HepG2 (cell line): ENCODE measurements around the gene SMARCB1. TPM values are rescaled to one million over a fixed set of nuclear protein-coding genes. Genes with fewer than 3 reads are reported as not detected.

Source experiments
- ATAC-seq: fragments of 200-7000 bp; cut with Tn5 transposase; 3 replicates; pipeline ENCODE4 v1.9.1; 2020; ENCODE audit warnings: mild to moderate bottlenecking, moderate library complexity
- BruUV-seq: library from RNA; stranded (reverse); fragments of 400-500 nt; replicated peaks from 2 replicates; lab custom pipeline; 2021; lab: Mats Ljungman, UMichigan
- CTCF ChIA-PET: fragments of 300-600 bp; formaldehyde crosslinking; extraction: SDS; loops from one replicate; lab custom pipeline; 2021; ENCODE audit warnings: low total read pairs, inconsistent platforms, low intra/inter-chr PET ratio; lab: Yijun Ruan, JAX
- POLR2A ChIA-PET: fragments of 350-600 bp; sonication (Branson Sonifier 250); formaldehyde crosslinking; loops from one replicate; lab custom pipeline; 2020; ENCODE audit warnings: antibody characterized with exemption, inconsistent platforms; lab: Yijun Ruan, JAX
- DNase-seq: peaks from one replicate; pipeline ENCODE4 v3.0.0-alpha.2; 2015; ENCODE audit warnings: low spot score
- FAIRE-seq: peaks from 3 replicates; lab custom pipeline; 2011; peaks lifted over from hg19 to GRCh38; lab: Jason Lieb, UNC
- H2AFZ ChIP-seq: one replicate; pipeline ENCODE4 v1.6.1; 2011; ENCODE audit warnings: low read length, inconsistent platforms
- H3K27ac ChIP-seq: fragments of 300-600 bp; 3 replicates; pipeline ENCODE4 v1.8.0; 2011; ENCODE audit warnings: mixed run types, mild to moderate bottlenecking, mixed read lengths, low read length, inconsistent platforms; ENCODE audit not compliant: insufficient read depth; ENCODE audit errors: extremely low read length
- H3K27me3 ChIP-seq, 2 experiments: fragments of 200-600 bp in 1 of 2; 2 replicates in 1 of 2; 3 replicates in 1 of 2; pipeline versions ENCODE4 v1.6.0 to v1.8.0; 2011; ENCODE audit warnings: low read length in 2 of 2, mild to moderate bottlenecking in 2 of 2, moderate library complexity in 2 of 2, inconsistent platforms in 1 of 2; ENCODE audit not compliant: insufficient read depth in 2 of 2, control insufficient read depth in 1 of 2
- H3K36me3 ChIP-seq, 2 experiments: fragments of 200-600 bp in 1 of 2; replicated peaks in 1 of 2; 2 replicates in 1 of 2; 3 replicates in 1 of 2; pipeline versions ENCODE4 v1.5.1 to v1.8.0; 2011; ENCODE audit warnings: low read length in 2 of 2, inconsistent platforms in 1 of 2; ENCODE audit not compliant: insufficient read depth in 2 of 2, control insufficient read depth in 1 of 2
- H3K4me1 ChIP-seq: 2 replicates; pipeline ENCODE4 v1.5.1; 2012; ENCODE audit warnings: low read length, inconsistent platforms; ENCODE audit not compliant: insufficient read depth
- H3K4me2 ChIP-seq: 2 replicates; pipeline ENCODE4 v1.6.0; 2011; ENCODE audit warnings: low read depth, low read length, inconsistent platforms
- H3K4me3 ChIP-seq, 3 experiments: fragments of 200-600 bp in 1 of 3; sonication (generic), shearing (Covaris generic) in 1 of 3; replicated peaks in 1 of 3; 2 replicates each; pipeline ENCODE4 v1.5.1; 2011 to 2016; ENCODE audit warnings: low read length in 3 of 3, inconsistent platforms in 2 of 3, low read depth in 2 of 3, mild to moderate bottlenecking in 2 of 3, control low read depth in 1 of 3, mixed read lengths in 1 of 3; ENCODE audit not compliant: insufficient read depth in 1 of 3
- H3K79me2 ChIP-seq: one replicate; pipeline ENCODE4 v1.6.1; 2011; ENCODE audit warnings: low read length, inconsistent platforms; ENCODE audit not compliant: insufficient read depth
- H3K9ac ChIP-seq: 2 replicates; pipeline ENCODE4 v1.6.0; 2011; ENCODE audit warnings: mild to moderate bottlenecking, low read depth, low read length, inconsistent platforms; ENCODE audit not compliant: insufficient read depth
- H3K9me3 ChIP-seq: 2 replicates; pipeline ENCODE4 v1.5.1; 2012; ENCODE audit warnings: mild to moderate bottlenecking, low read length
- H4K20me1 ChIP-seq: 2 replicates; pipeline ENCODE4 v1.6.0; 2011; ENCODE audit warnings: inconsistent platforms, mild to moderate bottlenecking, low read length, moderate library complexity; ENCODE audit not compliant: insufficient read depth
- IKZF4 ChIP-seq: sonication (generic); formaldehyde crosslinking; IDR thresholded peaks from 2 replicates; pipeline ENCODE4 v1.5.1; 2020; ENCODE audit warnings: borderline replicate concordance, mild to moderate bottlenecking, low read depth, missing genetic modification reagents; ENCODE audit errors: not compliant biosample characterization
- RCOR2 ChIP-seq: IDR thresholded peaks from 2 replicates; pipeline ENCODE4 v1.6.1; 2016; ENCODE audit warnings: missing biosample characterization, missing genetic modification reagents
- SRY ChIP-seq: sonication (generic); formaldehyde crosslinking; IDR thresholded peaks from 2 replicates; pipeline ENCODE4 v1.8.0; 2022; ENCODE audit warnings: mild to moderate bottlenecking, missing genetic modification reagents
- U2AF1 ChIP-seq: fragments of 200-400 bp; formaldehyde crosslinking; optimal IDR thresholded peaks from 2 replicates; pipeline ENCODE3; 2017; ENCODE audit warnings: mild to moderate bottlenecking, low read depth, low read length
- YEATS4 ChIP-seq: sonication (generic); formaldehyde crosslinking; IDR thresholded peaks from 2 replicates; pipeline ENCODE4 v1.4.0; 2020; ENCODE audit warnings: missing genetic modification reagents, borderline replicate concordance
- ZKSCAN8 ChIP-seq: IDR thresholded peaks from 2 replicates; pipeline ENCODE4 v1.6.1; 2016; ENCODE audit warnings: borderline replicate concordance, missing genetic modification reagents, missing compliant biosample characterization
- ZNF101 ChIP-seq: sonication (generic); formaldehyde crosslinking; IDR thresholded peaks from 2 replicates; pipeline ENCODE4 v1.4.0; 2020; ENCODE audit warnings: mild to moderate bottlenecking, low read depth, missing genetic modification reagents, borderline replicate concordance
- ZNF12 ChIP-seq: sonication (generic); formaldehyde crosslinking; IDR thresholded peaks from 2 replicates; pipeline ENCODE4 v1.5.0; 2020; ENCODE audit warnings: missing genetic modification reagents
- ZNF235 ChIP-seq: sonication (generic); formaldehyde crosslinking; IDR thresholded peaks from 2 replicates; pipeline ENCODE4 v1.8.1; 2023; ENCODE audit warnings: mild to moderate bottlenecking, missing genetic modification reagents, borderline replicate concordance
- ZNF33A ChIP-seq: sonication (generic); formaldehyde crosslinking; IDR thresholded peaks from 2 replicates; pipeline ENCODE4 v1.5.1; 2020; ENCODE audit warnings: missing genetic modification reagents, mild to moderate bottlenecking, moderate library complexity, borderline replicate concordance
- ZNF350 ChIP-seq: sonication (generic); formaldehyde crosslinking; IDR thresholded peaks from 2 replicates; pipeline ENCODE4 v1.4.0; 2020; ENCODE audit warnings: mild to moderate bottlenecking, low read depth, missing genetic modification reagents, borderline replicate concordance
- ZNF652 ChIP-seq: IDR thresholded peaks from 2 replicates; pipeline ENCODE4 v1.6.1; 2016; ENCODE audit warnings: low read depth, borderline replicate concordance
- WGBS: methylation state at CpG from one replicate; pipeline ENCODE4 v1.1.6; 2017; ENCODE audit warnings: low lambda C conversion rate; 5-methylcytosine and 5-hydroxymethylcytosine counted together
- in situ Hi-C: cut with HindIII; loops from 2 replicates; pipeline ENCODE4 v1.10.0; 2017; ENCODE audit warnings: low pct_unique_long_range_greater_than_20kb; ENCODE audit not compliant: extremely low pct_ligation_motif_present
- intact Hi-C: fragments of 100-400 bp; cut with micrococcal nuclease; formaldehyde crosslinking; loops from one replicate; pipeline ENCODE4 v1.10.0; 2022; ENCODE audit not compliant: unreplicated experiment
- polyA plus RNA-seq, 8 experiments: library from polyadenylated mRNA; depleted of rRNA in 3 of 8; stranded (reverse) in 7 of 8; unstranded in 1 of 8; fragments of >200 nt; fragmentation: Illumina TruSeq in 4 of 8; extraction: Trizol in 4 of 8; gene quantifications; 2 replicates each; pipeline versions ENCODE4 v1.2.1 to v1.2.3, GENCODE V29; 2011 to 2016; ENCODE audit warnings: low read depth in 4 of 8, missing spikeins in 1 of 8, mixed read lengths in 1 of 8; ENCODE audit not compliant: insufficient read depth in 1 of 8
- total RNA-seq, 5 experiments: library from RNA; depleted of rRNA; stranded (reverse); fragments of >200 nt; fragmentation: Illumina TruSeq; extraction: Trizol; gene quantifications; 2 replicates each; pipeline ENCODE4 v1.2.3, GENCODE V29; 2016; ENCODE audit warnings: low read depth in 1 of 5
- TF ChIP-seq, protein P1 (sequence below): IDR thresholded peaks from 2 replicates; pipeline ENCODE4 v1.6.1; 2016; ENCODE audit warnings: missing compliant biosample characterization, missing genetic modification reagents, borderline replicate concordance
- TF ChIP-seq, protein P2 (sequence below): sonication (generic); formaldehyde crosslinking; IDR thresholded peaks from 2 replicates; pipeline ENCODE4 v1.5.1; 2020; ENCODE audit warnings: mild to moderate bottlenecking, missing genetic modification reagents, borderline replicate concordance

The SMARCB1 gene
- total and polyA plus RNA-seq, 2 of the 13 experiments (the other 11 are each of a cell fraction or from before 2014, with no cell fraction given) = 74.0 to 166 TPM

GRCh38 chr22:23787910-23788309 is 1.1 kb downstream of the SMARCB1 start:
- intact Hi-C loops (loop anchor here (5.0 kb wide), 1 partner anchor 69 kb away; the partner anchor contains the start of gene SLC2A11), in situ Hi-C loops (no loop called here)
- FAIRE-seq = no peak
- DNase-seq = no peak
- Histone ChIP-seq H3K4me2 (peak overlapping the region; percentile 99), H3K9ac (peak overlapping the region; percentile 99), H3K4me1 (peaks cover 62% of the 10 kb centered on the region), H3K79me2 (peaks cover 51% of the 10 kb centered on the region), H3K4me3 (peak overlapping the region; percentile 84 to 92 (median 90)), H3K36me3 (peaks cover 11 to 16% of the 10 kb centered on the region in 2 experiments), H3K27ac (peak overlapping the region; percentile 99), H4K20me1 (peaks cover 23% of the 10 kb centered on the region), H2AFZ (no peak overlapping the region), H3K27me3 (no peaks in the 10 kb centered on the region), H3K9me3 (no peaks in the 10 kb centered on the region)
- POLR2A ChIA-PET = interaction anchor here (0.6 to 7.1 kb wide), 4 partner anchors 12 to 29 kb away, joined by 4 to 201 read pairs (median 50); partner anchors contain the start of genes CHCHD10 and MMP11
- 63% methylated on average over 3 of the region's 3 CpGs for WGBS
- CTCF ChIA-PET = no interaction called here
- TSS peak; percentile 63 for BruUV-seq
- TF ChIP-seq ZNF350 = 0 out of 2 replicates have a peak, but pooled peaks have one; percentile 7
- peak; percentile 50; the same call in 1 of the 2 replicates for TF ChIP-seq ZNF652 (CRISPR knock-in tag)
- no peak for TF ChIP-seq ZNF12 (CRISPR knock-in tag)
- no peak for TF ChIP-seq ZKSCAN8 (CRISPR knock-in tag)
- no peak for TF ChIP-seq IKZF4 (CRISPR knock-in tag)
- no peak for TF ChIP-seq YEATS4 (CRISPR knock-in tag)
- no peak for TF ChIP-seq U2AF1
- TF ChIP-seq ZNF235 (CRISPR knock-in tag) = no peak
- TF ChIP-seq, protein P1, sequence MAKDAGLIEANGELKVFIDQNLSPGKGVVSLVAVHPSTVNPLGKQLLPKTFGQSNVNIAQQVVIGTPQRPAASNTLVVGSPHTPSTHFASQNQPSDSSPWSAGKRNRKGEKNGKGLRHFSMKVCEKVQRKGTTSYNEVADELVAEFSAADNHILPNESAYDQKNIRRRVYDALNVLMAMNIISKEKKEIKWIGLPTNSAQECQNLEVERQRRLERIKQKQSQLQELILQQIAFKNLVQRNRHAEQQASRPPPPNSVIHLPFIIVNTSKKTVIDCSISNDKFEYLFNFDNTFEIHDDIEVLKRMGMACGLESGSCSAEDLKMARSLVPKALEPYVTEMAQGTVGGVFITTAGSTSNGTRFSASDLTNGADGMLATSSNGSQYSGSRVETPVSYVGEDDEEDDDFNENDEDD = no peak
- TF ChIP-seq, protein P2, sequence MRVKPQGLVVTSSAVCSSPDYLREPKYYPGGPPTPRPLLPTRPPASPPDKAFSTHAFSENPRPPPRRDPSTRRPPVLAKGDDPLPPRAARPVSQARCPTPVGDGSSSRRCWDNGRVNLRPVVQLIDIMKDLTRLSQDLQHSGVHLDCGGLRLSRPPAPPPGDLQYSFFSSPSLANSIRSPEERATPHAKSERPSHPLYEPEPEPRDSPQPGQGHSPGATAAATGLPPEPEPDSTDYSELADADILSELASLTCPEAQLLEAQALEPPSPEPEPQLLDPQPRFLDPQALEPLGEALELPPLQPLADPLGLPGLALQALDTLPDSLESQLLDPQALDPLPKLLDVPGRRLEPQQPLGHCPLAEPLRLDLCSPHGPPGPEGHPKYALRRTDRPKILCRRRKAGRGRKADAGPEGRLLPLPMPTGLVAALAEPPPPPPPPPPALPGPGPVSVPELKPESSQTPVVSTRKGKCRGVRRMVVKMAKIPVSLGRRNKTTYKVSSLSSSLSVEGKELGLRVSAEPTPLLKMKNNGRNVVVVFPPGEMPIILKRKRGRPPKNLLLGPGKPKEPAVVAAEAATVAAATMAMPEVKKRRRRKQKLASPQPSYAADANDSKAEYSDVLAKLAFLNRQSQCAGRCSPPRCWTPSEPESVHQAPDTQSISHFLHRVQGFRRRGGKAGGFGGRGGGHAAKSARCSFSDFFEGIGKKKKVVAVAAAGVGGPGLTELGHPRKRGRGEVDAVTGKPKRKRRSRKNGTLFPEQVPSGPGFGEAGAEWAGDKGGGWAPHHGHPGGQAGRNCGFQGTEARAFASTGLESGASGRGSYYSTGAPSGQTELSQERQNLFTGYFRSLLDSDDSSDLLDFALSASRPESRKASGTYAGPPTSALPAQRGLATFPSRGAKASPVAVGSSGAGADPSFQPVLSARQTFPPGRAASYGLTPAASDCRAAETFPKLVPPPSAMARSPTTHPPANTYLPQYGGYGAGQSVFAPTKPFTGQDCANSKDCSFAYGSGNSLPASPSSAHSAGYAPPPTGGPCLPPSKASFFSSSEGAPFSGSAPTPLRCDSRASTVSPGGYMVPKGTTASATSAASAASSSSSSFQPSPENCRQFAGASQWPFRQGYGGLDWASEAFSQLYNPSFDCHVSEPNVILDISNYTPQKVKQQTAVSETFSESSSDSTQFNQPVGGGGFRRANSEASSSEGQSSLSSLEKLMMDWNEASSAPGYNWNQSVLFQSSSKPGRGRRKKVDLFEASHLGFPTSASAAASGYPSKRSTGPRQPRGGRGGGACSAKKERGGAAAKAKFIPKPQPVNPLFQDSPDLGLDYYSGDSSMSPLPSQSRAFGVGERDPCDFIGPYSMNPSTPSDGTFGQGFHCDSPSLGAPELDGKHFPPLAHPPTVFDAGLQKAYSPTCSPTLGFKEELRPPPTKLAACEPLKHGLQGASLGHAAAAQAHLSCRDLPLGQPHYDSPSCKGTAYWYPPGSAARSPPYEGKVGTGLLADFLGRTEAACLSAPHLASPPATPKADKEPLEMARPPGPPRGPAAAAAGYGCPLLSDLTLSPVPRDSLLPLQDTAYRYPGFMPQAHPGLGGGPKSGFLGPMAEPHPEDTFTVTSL = 0 out of 2 replicates have a peak, but pooled peaks have one; percentile 23
- no peak for TF ChIP-seq SRY (CRISPR knock-in tag)
- no peak for TF ChIP-seq RCOR2 (CRISPR knock-in tag)
- 0 out of 2 replicates have a peak, but pooled peaks have one; percentile 73 for TF ChIP-seq ZNF33A
- TF ChIP-seq ZNF101 (CRISPR knock-in tag) = no peak
- no peak for ATAC-seq
